GM12873 (cell line): ENCODE results near the gene BOD1L1.

ENCODE experiments used
- TF ChIP-seq, protein P1 (sequence below): IDR thresholded peaks from 2 replicates; pipeline ENCODE4 v1.5.1; 2012; ENCODE audit warnings: low read depth, mild to moderate bottlenecking, moderate library complexity, low read length, control low read depth; ENCODE audit not compliant: insufficient read depth; ENCODE audit errors: missing control alignments

BOD1L1 gene

DNA sequence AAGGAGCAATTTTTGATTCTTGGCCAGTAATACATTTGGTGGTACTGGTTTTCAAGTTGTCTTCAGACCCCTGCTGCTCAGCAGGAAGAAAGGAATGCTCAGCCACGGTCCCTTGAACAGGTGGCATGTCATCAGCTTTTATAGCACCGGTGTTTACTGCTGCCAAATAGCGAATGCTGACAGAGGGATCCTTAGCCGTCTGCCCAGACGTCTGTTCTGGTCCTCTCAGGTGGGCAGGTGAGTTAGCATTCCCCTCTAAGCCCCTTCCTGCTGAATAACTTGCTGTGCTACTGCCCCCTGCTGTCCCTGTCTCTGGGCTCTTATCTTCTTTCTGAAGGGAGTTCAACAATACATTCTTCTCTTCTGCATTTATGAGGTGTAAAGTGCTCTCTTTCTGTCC, 28.4 kb downstream of the BOD1L1 start:
- TF ChIP-seq, protein P1, sequence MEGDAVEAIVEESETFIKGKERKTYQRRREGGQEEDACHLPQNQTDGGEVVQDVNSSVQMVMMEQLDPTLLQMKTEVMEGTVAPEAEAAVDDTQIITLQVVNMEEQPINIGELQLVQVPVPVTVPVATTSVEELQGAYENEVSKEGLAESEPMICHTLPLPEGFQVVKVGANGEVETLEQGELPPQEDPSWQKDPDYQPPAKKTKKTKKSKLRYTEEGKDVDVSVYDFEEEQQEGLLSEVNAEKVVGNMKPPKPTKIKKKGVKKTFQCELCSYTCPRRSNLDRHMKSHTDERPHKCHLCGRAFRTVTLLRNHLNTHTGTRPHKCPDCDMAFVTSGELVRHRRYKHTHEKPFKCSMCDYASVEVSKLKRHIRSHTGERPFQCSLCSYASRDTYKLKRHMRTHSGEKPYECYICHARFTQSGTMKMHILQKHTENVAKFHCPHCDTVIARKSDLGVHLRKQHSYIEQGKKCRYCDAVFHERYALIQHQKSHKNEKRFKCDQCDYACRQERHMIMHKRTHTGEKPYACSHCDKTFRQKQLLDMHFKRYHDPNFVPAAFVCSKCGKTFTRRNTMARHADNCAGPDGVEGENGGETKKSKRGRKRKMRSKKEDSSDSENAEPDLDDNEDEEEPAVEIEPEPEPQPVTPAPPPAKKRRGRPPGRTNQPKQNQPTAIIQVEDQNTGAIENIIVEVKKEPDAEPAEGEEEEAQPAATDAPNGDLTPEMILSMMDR = peak; percentile 30

DNA sequence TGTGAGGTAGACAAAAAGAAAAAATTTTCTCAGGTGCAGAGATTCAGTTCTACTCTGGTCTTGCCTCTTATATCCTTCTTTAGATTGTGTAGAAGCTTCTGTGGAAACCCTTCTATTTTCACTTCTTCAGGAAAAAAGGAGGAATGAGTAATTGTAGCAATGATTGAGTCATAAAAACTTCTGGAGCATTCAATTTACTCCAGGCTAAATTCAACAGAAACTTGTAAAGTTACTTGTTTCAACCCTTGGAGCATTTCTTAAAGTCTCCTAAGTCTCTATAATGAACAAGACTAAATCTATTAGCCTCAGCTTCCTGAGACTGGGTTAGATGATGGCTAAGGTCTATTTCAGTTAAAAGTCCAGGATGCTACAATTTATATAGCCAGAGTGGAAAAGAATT, 29.9 kb downstream of the BOD1L1 start:
- TF ChIP-seq, protein P1 = no peak

DNA sequence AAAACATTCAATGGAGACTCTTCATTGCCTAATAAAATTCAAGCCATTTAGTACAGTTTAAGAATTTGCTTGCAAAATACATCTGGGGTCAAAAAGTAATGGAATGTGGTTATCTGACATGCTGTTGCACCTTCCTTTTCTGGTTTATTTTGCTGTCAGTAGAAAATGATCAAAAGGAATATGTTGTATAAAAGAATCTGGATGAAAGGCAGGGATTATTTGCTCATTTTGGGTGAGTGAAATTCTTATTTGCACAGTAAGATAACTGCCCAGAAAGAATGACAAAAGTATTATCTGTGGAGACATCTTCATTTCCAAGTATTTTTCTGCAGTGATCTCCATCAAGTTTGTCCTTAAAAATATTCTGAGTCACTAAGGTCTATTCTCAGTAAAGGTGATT, 30.4 kb downstream of the BOD1L1 start:
- TF ChIP-seq, protein P1 = no peak

DNA sequence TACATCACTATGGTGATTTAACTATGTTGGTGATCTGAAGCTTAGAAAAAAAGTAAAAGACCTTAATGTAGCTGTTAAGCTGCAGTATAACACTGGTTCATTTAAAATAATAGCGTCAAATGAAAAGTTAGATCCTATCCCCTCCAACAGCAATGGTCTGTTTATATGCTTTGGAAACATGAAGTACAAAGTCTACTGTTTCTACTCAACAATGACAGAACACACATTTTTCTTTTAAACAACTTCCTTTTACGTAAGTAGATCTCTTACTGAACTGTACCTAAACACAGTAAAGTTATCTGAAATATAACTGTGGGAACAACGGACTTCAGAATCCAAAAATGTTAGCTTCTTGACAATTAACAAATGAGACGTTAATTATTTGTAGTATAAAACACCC, 35.3 kb downstream of the BOD1L1 start:
- TF ChIP-seq, protein P1 = no peak

DNA sequence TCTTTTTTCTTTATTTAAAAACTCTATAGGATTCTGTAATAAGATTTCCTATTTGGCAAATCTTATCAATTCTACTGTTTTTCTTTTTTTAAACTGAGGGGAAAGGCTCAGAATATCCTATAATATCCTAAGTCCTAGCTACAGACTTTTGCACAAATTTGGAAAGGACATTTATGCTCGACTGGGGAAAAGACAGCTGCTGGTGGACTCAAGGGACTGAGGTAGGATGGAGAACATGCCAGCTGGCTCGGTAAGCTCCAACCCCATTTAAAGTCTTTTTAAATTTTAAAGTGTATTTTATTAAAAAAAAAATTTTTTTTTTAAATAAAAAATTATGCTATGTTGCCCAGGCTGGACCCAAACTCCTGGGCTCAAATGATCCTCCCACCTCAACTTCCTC, 36.8 kb downstream of the BOD1L1 start:
- TF ChIP-seq, protein P1 = no peak

DNA sequence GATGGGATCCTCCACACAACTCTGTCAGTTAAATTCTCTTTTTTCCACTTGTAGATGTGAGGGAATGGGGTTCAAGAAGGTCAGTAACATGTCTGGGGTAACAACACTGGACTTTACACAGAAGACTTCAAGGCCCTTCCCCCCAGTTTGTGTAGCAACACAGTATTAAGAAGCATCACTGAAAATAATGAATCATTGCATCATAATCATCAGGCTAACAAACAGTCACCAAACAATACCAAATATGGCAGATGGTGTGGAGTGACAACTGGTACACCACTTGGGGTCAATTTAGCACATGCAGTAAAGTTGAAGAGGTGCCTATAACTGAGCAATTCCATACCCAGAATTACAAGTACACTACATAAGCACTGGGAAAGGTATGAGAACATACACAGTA, 38.6 kb downstream of the BOD1L1 start:
- TF ChIP-seq, protein P1 = no peak

DNA sequence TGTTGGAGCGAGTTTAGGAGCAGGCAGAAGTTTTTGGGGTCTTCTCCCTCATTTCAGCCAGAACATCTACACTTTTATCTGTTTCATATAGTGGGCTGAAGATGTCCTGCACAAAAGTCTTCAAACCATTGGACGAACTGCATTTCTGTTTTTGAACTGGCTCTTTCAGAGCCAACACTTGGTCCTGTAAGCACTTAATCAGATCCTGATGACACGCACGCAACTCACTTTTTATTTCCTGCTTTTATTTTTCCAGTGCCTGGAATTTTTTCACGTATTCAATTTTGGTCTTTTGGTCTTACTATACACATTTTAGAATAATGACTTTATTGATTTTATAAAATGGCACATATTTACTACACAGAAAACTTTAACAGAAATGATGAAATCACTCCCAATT, 43.0 kb downstream of the BOD1L1 start:
- TF ChIP-seq, protein P1 = no peak
